HepG2 (cell line): ENCODE data around the gene ZNF276. TPM values are rescaled to one million over a fixed set of nuclear protein-coding genes. Genes with fewer than 3 reads are reported as not detected.

Experiments used
- ATAC-seq: fragments of 200-7000 bp; cut with Tn5 transposase; 3 replicates; pipeline ENCODE4 v1.9.1; 2020; ENCODE audit warnings: mild to moderate bottlenecking, moderate library complexity
- BruUV-seq: library from RNA; stranded (reverse); fragments of 400-500 nt; replicated peaks from 2 replicates; lab custom pipeline; 2021; lab: Mats Ljungman, UMichigan
- CTCF ChIA-PET: fragments of 300-600 bp; formaldehyde crosslinking; extraction: SDS; loops from one replicate; lab custom pipeline; 2021; ENCODE audit warnings: low total read pairs, inconsistent platforms, low intra/inter-chr PET ratio; lab: Yijun Ruan, JAX
- POLR2A ChIA-PET: fragments of 350-600 bp; sonication (Branson Sonifier 250); formaldehyde crosslinking; loops from one replicate; lab custom pipeline; 2020; ENCODE audit warnings: antibody characterized with exemption, inconsistent platforms; lab: Yijun Ruan, JAX
- DNase-seq: peaks from one replicate; pipeline ENCODE4 v3.0.0-alpha.2; 2015; ENCODE audit warnings: low spot score
- FAIRE-seq: peaks from 3 replicates; lab custom pipeline; 2011; peaks lifted over from hg19 to GRCh38; lab: Jason Lieb, UNC
- H2AFZ ChIP-seq: one replicate; pipeline ENCODE4 v1.6.1; 2011; ENCODE audit warnings: low read length, inconsistent platforms
- H3K27ac ChIP-seq: fragments of 300-600 bp; 3 replicates; pipeline ENCODE4 v1.8.0; 2011; ENCODE audit warnings: mixed run types, mild to moderate bottlenecking, mixed read lengths, low read length, inconsistent platforms; ENCODE audit not compliant: insufficient read depth; ENCODE audit errors: extremely low read length
- H3K27me3 ChIP-seq, 2 experiments: fragments of 200-600 bp in 1 of 2; 2 replicates in 1 of 2; 3 replicates in 1 of 2; pipeline versions ENCODE4 v1.6.0 to v1.8.0; 2011; ENCODE audit warnings: low read length in 2 of 2, mild to moderate bottlenecking in 2 of 2, moderate library complexity in 2 of 2, inconsistent platforms in 1 of 2; ENCODE audit not compliant: insufficient read depth in 2 of 2, control insufficient read depth in 1 of 2
- H3K36me3 ChIP-seq, 2 experiments: fragments of 200-600 bp in 1 of 2; replicated peaks in 1 of 2; 2 replicates in 1 of 2; 3 replicates in 1 of 2; pipeline versions ENCODE4 v1.5.1 to v1.8.0; 2011; ENCODE audit warnings: low read length in 2 of 2, inconsistent platforms in 1 of 2; ENCODE audit not compliant: insufficient read depth in 2 of 2, control insufficient read depth in 1 of 2
- H3K4me1 ChIP-seq: 2 replicates; pipeline ENCODE4 v1.5.1; 2012; ENCODE audit warnings: low read length, inconsistent platforms; ENCODE audit not compliant: insufficient read depth
- H3K4me2 ChIP-seq: 2 replicates; pipeline ENCODE4 v1.6.0; 2011; ENCODE audit warnings: low read depth, low read length, inconsistent platforms
- H3K4me3 ChIP-seq, 3 experiments: fragments of 200-600 bp in 1 of 3; sonication (generic), shearing (Covaris generic) in 1 of 3; replicated peaks in 1 of 3; 2 replicates each; pipeline ENCODE4 v1.5.1; 2011 to 2016; ENCODE audit warnings: low read length in 3 of 3, inconsistent platforms in 2 of 3, low read depth in 2 of 3, mild to moderate bottlenecking in 2 of 3, control low read depth in 1 of 3, mixed read lengths in 1 of 3; ENCODE audit not compliant: insufficient read depth in 1 of 3
- H3K79me2 ChIP-seq: one replicate; pipeline ENCODE4 v1.6.1; 2011; ENCODE audit warnings: low read length, inconsistent platforms; ENCODE audit not compliant: insufficient read depth
- H3K9ac ChIP-seq: 2 replicates; pipeline ENCODE4 v1.6.0; 2011; ENCODE audit warnings: mild to moderate bottlenecking, low read depth, low read length, inconsistent platforms; ENCODE audit not compliant: insufficient read depth
- H3K9me3 ChIP-seq: 2 replicates; pipeline ENCODE4 v1.5.1; 2012; ENCODE audit warnings: mild to moderate bottlenecking, low read length
- H4K20me1 ChIP-seq: 2 replicates; pipeline ENCODE4 v1.6.0; 2011; ENCODE audit warnings: inconsistent platforms, mild to moderate bottlenecking, low read length, moderate library complexity; ENCODE audit not compliant: insufficient read depth
- CREB1 ChIP-seq, 2 experiments: fragments of 450-650 bp in 1 of 2; IDR thresholded peaks; 2 replicates each; pipeline ENCODE4 v1.6.1; 2016 to 2017; ENCODE audit warnings: control low read depth in 1 of 2, mild to moderate bottlenecking in 1 of 2, missing compliant biosample characterization in 1 of 2, missing genetic modification characterization in 1 of 2
- DMAP1 ChIP-seq: IDR thresholded peaks from 2 replicates; pipeline ENCODE4 v1.6.1; 2016
- ESRRA ChIP-seq: sonication (generic); formaldehyde crosslinking; IDR thresholded peaks from 2 replicates; pipeline ENCODE4 v1.5.1; 2020; ENCODE audit warnings: mild to moderate bottlenecking, low read depth, missing genetic modification reagents
- PHF21A ChIP-seq: sonication (generic); formaldehyde crosslinking; IDR thresholded peaks from 2 replicates; pipeline ENCODE4 v1.5.0; 2020; ENCODE audit warnings: mild to moderate bottlenecking, missing genetic modification reagents
- TIGD3 ChIP-seq: sonication (generic); formaldehyde crosslinking; IDR thresholded peaks from 2 replicates; pipeline ENCODE4 v1.5.1; 2020; ENCODE audit warnings: mild to moderate bottlenecking, missing genetic modification reagents, borderline replicate concordance
- ZC3H4 ChIP-seq: sonication (generic); formaldehyde crosslinking; IDR thresholded peaks from 2 replicates; pipeline ENCODE4 v1.4.0; 2020; ENCODE audit warnings: missing genetic modification reagents, borderline replicate concordance
- ZNF160 ChIP-seq: sonication (generic); formaldehyde crosslinking; IDR thresholded peaks from 2 replicates; pipeline ENCODE4 v1.8.0; 2022; ENCODE audit warnings: mild to moderate bottlenecking, inconsistent platforms, missing genetic modification reagents
- ZNF232 ChIP-seq: sonication (generic); formaldehyde crosslinking; IDR thresholded peaks from 2 replicates; pipeline ENCODE4 v1.4.0; 2020; ENCODE audit warnings: missing genetic modification reagents, borderline replicate concordance
- ZNF484 ChIP-seq: sonication (generic); formaldehyde crosslinking; IDR thresholded peaks from 2 replicates; pipeline ENCODE4 v1.5.1; 2020; ENCODE audit warnings: mild to moderate bottlenecking, low read depth, missing genetic modification reagents, borderline replicate concordance
- ZNF501 ChIP-seq: sonication (generic); formaldehyde crosslinking; IDR thresholded peaks from 2 replicates; pipeline ENCODE4 v1.5.1; 2020; ENCODE audit warnings: mild to moderate bottlenecking, moderate library complexity, missing genetic modification reagents
- ZNF615 ChIP-seq: sonication (generic); formaldehyde crosslinking; IDR thresholded peaks from 2 replicates; pipeline ENCODE4 v1.5.0; 2020; ENCODE audit warnings: mild to moderate bottlenecking, missing genetic modification reagents, borderline replicate concordance
- ZZZ3 ChIP-seq: sonication (generic); formaldehyde crosslinking; IDR thresholded peaks from 2 replicates; pipeline ENCODE4 v1.4.0; 2020; ENCODE audit warnings: missing genetic modification reagents, mild to moderate bottlenecking, borderline replicate concordance
- WGBS: methylation state at CpG from one replicate; pipeline ENCODE4 v1.1.6; 2017; ENCODE audit warnings: low lambda C conversion rate; 5-methylcytosine and 5-hydroxymethylcytosine counted together
- in situ Hi-C: cut with HindIII; loops from 2 replicates; pipeline ENCODE4 v1.10.0; 2017; ENCODE audit warnings: low pct_unique_long_range_greater_than_20kb; ENCODE audit not compliant: extremely low pct_ligation_motif_present
- intact Hi-C: fragments of 100-400 bp; cut with micrococcal nuclease; formaldehyde crosslinking; loops from one replicate; pipeline ENCODE4 v1.10.0; 2022; ENCODE audit not compliant: unreplicated experiment
- polyA plus RNA-seq, 8 experiments: library from polyadenylated mRNA; depleted of rRNA in 3 of 8; stranded (reverse) in 7 of 8; unstranded in 1 of 8; fragments of >200 nt; fragmentation: Illumina TruSeq in 4 of 8; extraction: Trizol in 4 of 8; gene quantifications; 2 replicates each; pipeline versions ENCODE4 v1.2.1 to v1.2.3, GENCODE V29; 2011 to 2016; ENCODE audit warnings: low read depth in 4 of 8, missing spikeins in 1 of 8, mixed read lengths in 1 of 8; ENCODE audit not compliant: insufficient read depth in 1 of 8
- total RNA-seq, 5 experiments: library from RNA; depleted of rRNA; stranded (reverse); fragments of >200 nt; fragmentation: Illumina TruSeq; extraction: Trizol; gene quantifications; 2 replicates each; pipeline ENCODE4 v1.2.3, GENCODE V29; 2016; ENCODE audit warnings: low read depth in 1 of 5
- TF ChIP-seq, protein P1 (sequence below): sonication (generic); formaldehyde crosslinking; IDR thresholded peaks from 2 replicates; pipeline ENCODE4 v1.5.0; 2020; ENCODE audit warnings: mild to moderate bottlenecking, missing genetic modification reagents, borderline replicate concordance
- TF ChIP-seq, protein P2 (sequence below): sonication (generic); formaldehyde crosslinking; conservative IDR thresholded peaks from 2 replicates; pipeline ENCODE4 v1.4.0; 2020; ENCODE audit warnings: mild to moderate bottlenecking, missing genetic modification reagents, moderate library complexity

Gene ZNF276
- total and polyA plus RNA-seq, 2 of the 13 experiments (the other 11 are each of a cell fraction or from before 2014, with no cell fraction given), result 17.7 to 18.0 TPM

- no peak for TF ChIP-seq ZC3H4 (CRISPR knock-in tag)
Observed at GRCh38 chr16:89729293-89729692, 8.0 kb downstream of the ZNF276 start (continued).

DNA sequence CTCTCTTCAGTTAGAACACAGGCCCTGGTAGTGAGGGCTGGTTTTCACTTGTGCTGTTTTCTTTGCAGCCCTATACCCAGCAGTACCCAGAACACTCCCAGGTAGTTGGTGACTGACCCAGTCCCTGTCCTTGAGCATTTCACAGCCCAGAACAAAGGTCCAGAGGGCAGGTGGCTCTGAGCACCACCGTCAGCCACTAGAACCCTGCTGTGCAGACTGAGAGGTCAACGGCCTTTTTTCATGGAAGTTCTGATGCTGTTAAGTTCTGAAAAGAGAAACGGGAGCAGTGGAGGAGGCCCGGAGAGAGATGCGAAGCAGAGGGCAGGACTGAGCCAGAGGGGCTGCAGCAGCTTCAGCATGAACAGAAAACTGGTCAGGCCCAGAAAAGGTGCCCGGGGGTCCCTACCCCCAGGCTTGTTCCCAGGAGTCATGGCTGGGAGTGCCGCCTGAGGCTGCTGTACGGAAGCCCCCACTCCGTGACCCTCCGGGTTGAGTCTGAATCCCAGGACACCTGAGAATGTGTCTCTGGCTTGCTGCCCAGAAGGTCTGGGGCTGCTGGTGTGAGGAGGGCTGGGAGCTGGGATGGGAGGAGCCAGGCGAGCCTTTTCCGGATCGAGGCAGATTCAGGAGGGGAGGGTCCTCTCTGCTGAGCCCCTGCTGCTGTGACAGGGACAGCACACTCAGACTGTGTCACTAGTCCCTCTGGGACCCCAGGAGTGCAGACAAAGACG, 8.7 kb downstream of the ZNF276 start:
- no peak for DNase-seq
- ATAC-seq, result peak; percentile 69
- Histone ChIP-seq H3K79me2 (no peaks in the 10 kb centered on the region), H3K36me3 (peaks cover 32 to 56% of the 10 kb centered on the region in 2 experiments), H3K27ac (peak overlapping the region; percentile 50), H4K20me1 (no peaks in the 10 kb centered on the region), H3K4me3 (no peak overlapping the region), H3K4me1 (peaks cover 21% of the 10 kb centered on the region), H3K9me3 (no peaks in the 10 kb centered on the region), H3K4me2 (no peak overlapping the region), H2AFZ (no peak overlapping the region), H3K27me3 (no peaks in the 10 kb centered on the region), H3K9ac (no peak overlapping the region)
- intact Hi-C loops, result no loop called here
- WGBS, result 75% methylated on average over 14 of the region's 14 CpGs
- FAIRE-seq, result peak; percentile 64
- POLR2A ChIA-PET, result no interaction called here
- in situ Hi-C loops, result no loop called here
- no TSS peak for BruUV-seq
- CTCF ChIA-PET, result no interaction called here
- TF ChIP-seq, protein P1, sequence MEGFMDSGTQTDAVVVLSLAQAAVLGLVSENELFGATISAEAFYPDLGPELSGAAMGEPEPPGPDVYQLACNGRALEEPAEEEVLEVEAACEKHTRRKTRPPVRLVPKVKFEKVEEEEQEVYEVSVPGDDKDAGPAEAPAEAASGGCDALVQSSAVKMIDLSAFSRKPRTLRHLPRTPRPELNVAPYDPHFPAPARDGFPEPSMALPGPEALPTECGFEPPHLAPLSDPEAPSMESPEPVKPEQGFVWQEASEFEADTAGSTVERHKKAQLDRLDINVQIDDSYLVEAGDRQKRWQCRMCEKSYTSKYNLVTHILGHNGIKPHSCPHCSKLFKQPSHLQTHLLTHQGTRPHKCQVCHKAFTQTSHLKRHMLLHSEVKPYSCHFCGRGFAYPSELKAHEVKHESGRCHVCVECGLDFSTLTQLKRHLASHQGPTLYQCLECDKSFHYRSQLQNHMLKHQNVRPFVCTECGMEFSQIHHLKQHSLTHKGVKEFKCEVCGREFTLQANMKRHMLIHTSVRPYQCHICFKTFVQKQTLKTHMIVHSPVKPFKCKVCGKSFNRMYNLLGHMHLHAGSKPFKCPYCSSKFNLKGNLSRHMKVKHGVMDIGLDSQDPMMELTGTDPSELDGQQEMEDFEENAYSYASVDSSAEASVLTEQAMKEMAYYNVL, result no peak
- TF ChIP-seq CREB1 (IDR thresholded peaks at IDR 0.05) (no peak), CREB1 (CRISPR knock-in tag; IDR thresholded peaks at IDR 0.05) (no peak), ZNF160 (0 out of 2 replicates have a peak, but pooled peaks have one; percentile 45), ESRRA (peak; percentile 90; the same call in 1 of the 2 replicates), ZNF484 (CRISPR knock-in tag) (no peak), ZZZ3 (no peak), ZNF232 (0 out of 2 replicates have a peak, but pooled peaks have one; percentile 41), ZNF615 (CRISPR knock-in tag) (no peak), TIGD3 (CRISPR knock-in tag) (no peak), DMAP1 (CRISPR knock-in tag) (no peak), PHF21A (CRISPR knock-in tag) (peak; percentile 35; the same call in 1 of the 2 replicates), ZNF501 (CRISPR knock-in tag) (peak; percentile 44; the same call in 1 of the 2 replicates)
- TF ChIP-seq, protein P2, sequence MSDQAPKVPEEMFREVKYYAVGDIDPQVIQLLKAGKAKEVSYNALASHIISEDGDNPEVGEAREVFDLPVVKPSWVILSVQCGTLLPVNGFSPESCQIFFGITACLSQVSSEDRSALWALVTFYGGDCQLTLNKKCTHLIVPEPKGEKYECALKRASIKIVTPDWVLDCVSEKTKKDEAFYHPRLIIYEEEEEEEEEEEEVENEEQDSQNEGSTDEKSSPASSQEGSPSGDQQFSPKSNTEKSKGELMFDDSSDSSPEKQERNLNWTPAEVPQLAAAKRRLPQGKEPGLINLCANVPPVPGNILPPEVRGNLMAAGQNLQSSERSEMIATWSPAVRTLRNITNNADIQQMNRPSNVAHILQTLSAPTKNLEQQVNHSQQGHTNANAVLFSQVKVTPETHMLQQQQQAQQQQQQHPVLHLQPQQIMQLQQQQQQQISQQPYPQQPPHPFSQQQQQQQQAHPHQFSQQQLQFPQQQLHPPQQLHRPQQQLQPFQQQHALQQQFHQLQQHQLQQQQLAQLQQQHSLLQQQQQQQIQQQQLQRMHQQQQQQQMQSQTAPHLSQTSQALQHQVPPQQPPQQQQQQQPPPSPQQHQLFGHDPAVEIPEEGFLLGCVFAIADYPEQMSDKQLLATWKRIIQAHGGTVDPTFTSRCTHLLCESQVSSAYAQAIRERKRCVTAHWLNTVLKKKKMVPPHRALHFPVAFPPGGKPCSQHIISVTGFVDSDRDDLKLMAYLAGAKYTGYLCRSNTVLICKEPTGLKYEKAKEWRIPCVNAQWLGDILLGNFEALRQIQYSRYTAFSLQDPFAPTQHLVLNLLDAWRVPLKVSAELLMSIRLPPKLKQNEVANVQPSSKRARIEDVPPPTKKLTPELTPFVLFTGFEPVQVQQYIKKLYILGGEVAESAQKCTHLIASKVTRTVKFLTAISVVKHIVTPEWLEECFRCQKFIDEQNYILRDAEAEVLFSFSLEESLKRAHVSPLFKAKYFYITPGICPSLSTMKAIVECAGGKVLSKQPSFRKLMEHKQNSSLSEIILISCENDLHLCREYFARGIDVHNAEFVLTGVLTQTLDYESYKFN (CRISPR knock-in tag), result peak; percentile 74
